Fibroblast of pulmonary artery (primary cell): ENCODE measurements around the gene PRDM15.

Experiments
- DNase-seq: peaks from one replicate; pipeline ENCODE4 v3.0.0-alpha.2; 2010; ENCODE audit warnings: low read depth
- H3K4me3 ChIP-seq: replicated peaks from 2 replicates; pipeline ENCODE4 v1.5.1; 2011; ENCODE audit warnings: low read depth, mild to moderate bottlenecking, control low read depth, low read length, moderate library complexity
- TF ChIP-seq, protein P1 (sequence below): IDR thresholded peaks from 2 replicates; pipeline ENCODE4 v1.5.1; 2011; ENCODE audit warnings: mild to moderate bottlenecking, control low read depth, low read length, inconsistent platforms; ENCODE audit errors: missing control alignments

Gene PRDM15

DNA sequence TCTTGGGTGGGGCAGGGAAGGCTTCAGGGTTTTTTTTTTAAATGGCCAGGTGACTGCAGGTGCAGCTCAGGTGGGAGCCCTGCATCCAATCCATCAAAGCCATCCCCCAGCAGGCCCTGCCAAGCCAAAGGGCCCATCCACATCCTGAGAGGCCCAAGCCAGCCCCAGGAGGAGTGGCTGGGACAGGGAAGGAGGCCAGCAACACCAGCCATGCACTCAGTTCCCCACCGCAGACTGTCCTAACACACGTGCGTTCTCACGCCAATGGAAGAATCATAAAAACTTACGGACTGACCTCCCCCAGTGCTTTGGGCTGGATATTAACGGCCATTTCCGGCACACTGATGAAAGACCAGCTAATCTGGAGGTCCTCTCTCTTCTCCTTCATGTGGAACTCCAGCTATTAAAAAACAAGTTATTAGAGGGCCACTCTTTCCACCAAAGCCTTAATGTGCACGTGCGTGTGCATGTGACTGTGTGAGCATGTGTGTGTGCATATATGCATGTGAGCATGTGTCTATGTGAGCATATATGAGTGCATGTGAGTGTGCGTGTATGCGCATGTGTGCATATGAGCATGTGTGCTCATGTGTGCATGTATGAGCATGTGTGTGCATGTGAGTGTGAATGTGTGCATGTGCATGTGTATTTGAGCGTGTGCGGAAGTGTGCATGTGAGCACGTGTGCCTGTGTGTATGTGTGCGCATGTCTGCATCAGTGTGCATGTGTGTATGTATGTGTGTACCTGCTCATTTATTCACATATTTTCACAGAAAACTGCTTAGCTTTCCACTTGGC, 39.6 kb upstream of the PRDM15 start:
- no peak for DNase-seq
- TF ChIP-seq, protein P1, sequence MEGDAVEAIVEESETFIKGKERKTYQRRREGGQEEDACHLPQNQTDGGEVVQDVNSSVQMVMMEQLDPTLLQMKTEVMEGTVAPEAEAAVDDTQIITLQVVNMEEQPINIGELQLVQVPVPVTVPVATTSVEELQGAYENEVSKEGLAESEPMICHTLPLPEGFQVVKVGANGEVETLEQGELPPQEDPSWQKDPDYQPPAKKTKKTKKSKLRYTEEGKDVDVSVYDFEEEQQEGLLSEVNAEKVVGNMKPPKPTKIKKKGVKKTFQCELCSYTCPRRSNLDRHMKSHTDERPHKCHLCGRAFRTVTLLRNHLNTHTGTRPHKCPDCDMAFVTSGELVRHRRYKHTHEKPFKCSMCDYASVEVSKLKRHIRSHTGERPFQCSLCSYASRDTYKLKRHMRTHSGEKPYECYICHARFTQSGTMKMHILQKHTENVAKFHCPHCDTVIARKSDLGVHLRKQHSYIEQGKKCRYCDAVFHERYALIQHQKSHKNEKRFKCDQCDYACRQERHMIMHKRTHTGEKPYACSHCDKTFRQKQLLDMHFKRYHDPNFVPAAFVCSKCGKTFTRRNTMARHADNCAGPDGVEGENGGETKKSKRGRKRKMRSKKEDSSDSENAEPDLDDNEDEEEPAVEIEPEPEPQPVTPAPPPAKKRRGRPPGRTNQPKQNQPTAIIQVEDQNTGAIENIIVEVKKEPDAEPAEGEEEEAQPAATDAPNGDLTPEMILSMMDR, result no peak
- H3K4me3 ChIP-seq, result no peak overlapping the region

DNA sequence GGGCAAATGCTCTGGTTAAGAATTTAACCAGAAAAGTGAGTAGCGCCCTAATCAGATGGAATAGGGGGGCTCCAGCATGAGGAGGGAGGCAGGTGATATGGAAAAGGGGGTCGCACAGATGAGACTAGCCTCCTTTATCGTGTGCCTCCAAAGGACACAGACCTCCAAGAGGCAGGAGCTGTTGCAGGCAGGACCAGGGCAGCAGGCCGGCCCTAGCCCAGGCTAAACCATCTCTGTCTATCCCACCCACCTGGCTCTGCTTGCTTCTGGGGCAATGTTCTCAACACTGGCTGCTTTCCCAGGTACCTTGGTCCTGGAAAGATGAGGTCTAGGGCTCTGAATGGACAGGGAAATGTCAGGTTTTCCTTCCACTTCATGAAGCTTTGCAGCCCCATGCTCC, 38.4 kb upstream of the PRDM15 start:
- H3K4me3 ChIP-seq, result no peak overlapping the region
- TF ChIP-seq, protein P1, result no peak

DNA sequence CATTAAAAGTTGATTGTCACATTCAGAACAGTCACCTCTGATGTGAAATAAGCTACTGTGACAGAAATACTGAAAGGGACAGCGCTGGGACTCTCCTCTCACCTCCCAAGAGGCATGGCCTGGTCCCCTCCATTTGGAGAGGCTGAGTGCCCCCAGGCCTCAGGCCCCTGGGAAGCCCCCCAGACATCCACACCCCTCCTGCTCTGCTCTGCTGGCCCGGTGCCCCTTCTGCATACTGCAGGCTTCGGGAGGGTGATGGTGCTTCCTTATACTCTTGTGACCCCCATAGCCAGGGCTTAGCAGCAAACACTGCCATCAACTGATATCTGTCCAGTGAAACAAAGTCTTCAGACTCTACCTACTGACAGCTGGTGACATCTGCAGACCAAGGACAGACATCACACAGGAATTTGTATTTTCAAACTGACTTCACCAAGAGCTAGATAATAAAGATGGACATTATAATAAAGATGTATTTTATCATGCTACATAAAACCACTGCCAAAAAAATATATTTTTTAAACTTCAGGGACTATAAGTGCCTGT, 37.8 kb upstream of the PRDM15 start:
- DNase-seq, result no peak
- H3K4me3 ChIP-seq, result no peak overlapping the region
- TF ChIP-seq, protein P1, result no peak

More for the DNA sequence above, 38.4 kb upstream of the PRDM15 start:
- no peak for DNase-seq

DNA sequence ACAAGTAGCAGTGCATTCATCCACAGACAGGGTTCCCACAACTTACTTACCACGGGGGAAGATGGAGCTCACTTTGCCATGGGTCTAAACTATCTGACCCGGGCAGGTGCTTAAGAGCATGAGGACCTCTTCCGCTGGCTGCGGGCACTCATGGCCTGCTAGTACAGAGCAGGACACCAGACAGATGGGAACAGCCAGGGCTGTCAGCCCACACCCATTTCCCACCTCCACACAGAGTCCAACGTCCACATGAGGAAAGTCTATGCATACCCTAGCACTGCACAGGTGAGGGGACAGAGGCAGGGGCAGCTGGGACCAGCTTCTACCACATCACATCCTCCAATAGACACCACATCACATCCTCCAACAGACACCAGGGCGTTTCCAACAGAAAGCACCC, 35.8 kb upstream of the PRDM15 start:
- TF ChIP-seq, protein P1, result no peak

DNA sequence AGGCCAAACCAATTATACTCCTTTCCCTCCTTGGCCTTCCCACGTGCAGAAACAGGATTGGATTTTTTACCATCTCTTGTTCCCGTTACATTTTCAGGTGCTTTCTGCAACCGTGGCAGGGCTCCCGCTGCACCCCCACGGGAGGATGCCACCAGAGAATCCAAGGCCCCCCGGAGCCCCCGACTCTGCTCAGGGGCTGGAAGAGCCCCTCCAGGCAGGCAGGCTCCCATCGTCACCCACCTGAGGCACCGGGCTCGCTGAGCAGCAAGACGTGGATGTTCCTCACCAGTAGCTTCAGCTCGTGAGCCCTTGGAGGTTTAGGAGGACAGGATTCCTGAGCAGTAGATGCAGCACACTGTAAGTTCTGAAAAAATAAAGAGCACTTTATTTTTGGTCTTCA, 35.2 kb upstream of the PRDM15 start:
- TF ChIP-seq, protein P1, result no peak
- no peak for DNase-seq
- H3K4me3 ChIP-seq, result no peak overlapping the region

More for the DNA sequence above, 35.8 kb upstream of the PRDM15 start:
- H3K4me3 ChIP-seq, result no peak overlapping the region
- DNase-seq, result no peak

DNA sequence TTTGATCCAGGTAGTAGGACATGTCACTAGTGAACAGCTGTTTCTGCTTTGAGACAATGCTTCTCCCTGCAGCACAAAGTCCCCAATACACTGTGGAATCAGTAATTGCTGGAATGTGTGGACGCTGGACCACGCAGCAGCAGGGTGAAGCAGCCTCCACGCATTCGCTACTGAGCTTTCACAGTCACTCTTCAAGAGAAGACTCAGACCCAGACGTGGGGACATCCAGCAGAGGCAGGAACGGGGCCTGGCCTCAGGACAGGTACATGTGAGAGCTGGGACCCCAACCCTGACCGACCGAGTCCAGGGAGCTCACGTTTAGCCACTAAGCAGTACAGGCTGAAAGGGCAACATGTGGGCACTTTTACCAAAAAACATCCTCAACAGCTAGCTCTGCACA, 34.1 kb upstream of the PRDM15 start:
- H3K4me3 ChIP-seq, result no peak overlapping the region
- DNase-seq, result no peak
- TF ChIP-seq, protein P1, result no peak
